ENCODE data around the gene SRD5A1. TPM values are rescaled to one million over a fixed set of nuclear protein-coding genes. Genes with fewer than 3 reads are reported as not detected.

The SRD5A1 gene
- total and polyA plus RNA-seq, 2 of the 8 experiments (the other 6 are each of a cell fraction or from before 2014, with no cell fraction given): 34.7 to 42.4 TPM

GRCh38 chr5:6632888-6633468 is at the start of gene SRD5A1, which contains the start of gene NSUN2 (continued):
- no peak for TF ChIP-seq ATF2 (IDR thresholded peaks at IDR 0.05; ENCODE audit: low read length)

Data from H1 (cell line).